ENCODE data around the gene SGMS1. TPM values are rescaled to one million over a fixed set of nuclear protein-coding genes. Genes with fewer than 3 reads are reported as not detected.

The SGMS1 gene
- polyA plus RNA-seq, 1 of the 3 experiments (the other 2 are of a cell fraction) = 6.3 TPM

DNA sequence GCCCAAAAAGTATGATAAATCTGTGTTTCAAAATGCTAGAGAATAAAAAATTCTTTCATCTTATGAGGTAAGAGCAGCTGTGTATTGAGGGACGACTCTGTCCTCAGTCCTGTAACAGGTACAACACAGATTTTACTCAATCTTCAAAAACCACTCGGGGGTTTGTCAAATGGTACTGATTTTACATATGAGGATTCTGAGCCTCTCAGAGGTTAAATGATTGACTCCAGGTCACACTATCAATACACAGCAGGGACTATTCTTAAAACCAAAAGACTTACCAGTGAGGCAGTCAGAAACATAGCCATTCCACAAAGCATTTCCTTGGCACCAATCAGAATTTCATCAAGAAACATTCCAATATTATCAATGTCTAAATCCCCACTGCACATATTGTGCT lies 95.5 kb downstream of the SGMS1 start:
- Histone ChIP-seq H3K27ac (ENCODE audit: low read depth in 2 of 2, low read length in 1 of 2) (no peak overlapping the region), H3K9me2 (no peaks in the 10 kb centered on the region), H3K27me3 (ENCODE audit: insufficient read depth) (no peaks in the 10 kb centered on the region), H3K4me2 (no peak overlapping the region), H4K20me1 (ENCODE audit: insufficient read depth) (no peaks in the 10 kb centered on the region), H3K79me2 (ENCODE audit: insufficient read depth) (no peaks in the 10 kb centered on the region), H3K36me3 (replicated peaks in 1 of 2; ENCODE audit: control insufficient read depth in 1 of 2, insufficient read depth in 2 of 2, low read length in 1 of 2) (no peaks in the 10 kb centered on the region), H3K4me1 (ENCODE audit: control insufficient read depth in 1 of 2, insufficient read depth in 2 of 2, low read depth in 1 of 2, low read length in 1 of 2) (no peaks in the 10 kb centered on the region), H3K9ac (no peak overlapping the region), H3K4me3 (ENCODE audit: low read depth in 2 of 2, low read length in 1 of 2) (no peak overlapping the region), H2AFZ (ENCODE audit: low read depth) (no peak overlapping the region), H3F3A (replicated peaks; ENCODE audit: insufficient read depth) (no peaks in the 10 kb centered on the region), H3K9me3 (no peaks in the 10 kb centered on the region)
- TF ChIP-seq RFX5 (IDR thresholded peaks at IDR 0.05; ENCODE audit: low read length) (no peak), TAF1 (IDR thresholded peaks at IDR 0.05; ENCODE audit: borderline replicate concordance, low read depth, low read length) (no peak), USF2 (IDR thresholded peaks at IDR 0.05; ENCODE audit: borderline replicate concordance, low read depth, low read length) (no peak), NRF1 (IDR thresholded peaks at IDR 0.05; ENCODE audit: low read depth, low read length) (no peak), ZBTB33 (IDR thresholded peaks at IDR 0.05; ENCODE audit: borderline replicate concordance, low read depth) (no peak), RCOR1 (IDR thresholded peaks at IDR 0.05; ENCODE audit: low read length) (no peak), FOXJ3 (CRISPR knock-in tag; IDR thresholded peaks at IDR 0.05) (no peak), GABPA (IDR thresholded peaks at IDR 0.05; ENCODE audit: low read depth) (no peak), TCF12 (IDR thresholded peaks at IDR 0.05) (no peak), RXRA (IDR thresholded peaks at IDR 0.05; ENCODE audit: borderline replicate concordance, low read depth) (no peak), EP300 (IDR thresholded peaks at IDR 0.05; ENCODE audit: borderline replicate concordance in 1 of 2, low read depth in 1 of 2, low read length in 1 of 2) (no peak), EZH2phosphoT487 (IDR thresholded peaks at IDR 0.05; ENCODE audit: borderline replicate concordance, low read depth) (no peak), FOXM1 (IDR thresholded peaks at IDR 0.05; ENCODE audit: low read depth) (no peak), MXI1 (IDR thresholded peaks at IDR 0.05; ENCODE audit: low read depth, low read length) (no peak), TEAD4 (IDR thresholded peaks at IDR 0.05; ENCODE audit: borderline replicate concordance, insufficient read depth) (no peak), CHD2 (IDR thresholded peaks at IDR 0.05; ENCODE audit: low read length, partially characterized antibody) (no peak), RAD21 (IDR thresholded peaks at IDR 0.05; ENCODE audit: low read length) (no peak)
- CTCF ChIA-PET = no interaction called here
- WGBS (ENCODE audit: low lambda C conversion rate) = 89% methylated on average over 2 of the region's 2 CpGs
- no peak for DNase-seq
- POLR2A ChIA-PET = no interaction called here
